A673 (cell line): ENCODE measurements around the gene TTLL1.

Experiments used
- EZH2 ChIP-seq: fragments of 200-600 bp; sonication (generic); IDR thresholded peaks from 2 replicates; pipeline ENCODE4 v1.6.1; 2017; ENCODE audit warnings: borderline replicate concordance, low read depth, mild to moderate bottlenecking, mixed read lengths, antibody characterized with exemption, low read length; ENCODE audit not compliant: poor library complexity, severe bottlenecking
- TF ChIP-seq, protein P1 (sequence below): fragments of 300-800, 200-600 bp; sonication (generic); conservative IDR thresholded peaks from 2 replicates; pipeline ENCODE4 v1.5.1; 2017; ENCODE audit warnings: low read depth, mild to moderate bottlenecking, antibody characterized with exemption, low read length, moderate library complexity, mixed read lengths

DNA sequence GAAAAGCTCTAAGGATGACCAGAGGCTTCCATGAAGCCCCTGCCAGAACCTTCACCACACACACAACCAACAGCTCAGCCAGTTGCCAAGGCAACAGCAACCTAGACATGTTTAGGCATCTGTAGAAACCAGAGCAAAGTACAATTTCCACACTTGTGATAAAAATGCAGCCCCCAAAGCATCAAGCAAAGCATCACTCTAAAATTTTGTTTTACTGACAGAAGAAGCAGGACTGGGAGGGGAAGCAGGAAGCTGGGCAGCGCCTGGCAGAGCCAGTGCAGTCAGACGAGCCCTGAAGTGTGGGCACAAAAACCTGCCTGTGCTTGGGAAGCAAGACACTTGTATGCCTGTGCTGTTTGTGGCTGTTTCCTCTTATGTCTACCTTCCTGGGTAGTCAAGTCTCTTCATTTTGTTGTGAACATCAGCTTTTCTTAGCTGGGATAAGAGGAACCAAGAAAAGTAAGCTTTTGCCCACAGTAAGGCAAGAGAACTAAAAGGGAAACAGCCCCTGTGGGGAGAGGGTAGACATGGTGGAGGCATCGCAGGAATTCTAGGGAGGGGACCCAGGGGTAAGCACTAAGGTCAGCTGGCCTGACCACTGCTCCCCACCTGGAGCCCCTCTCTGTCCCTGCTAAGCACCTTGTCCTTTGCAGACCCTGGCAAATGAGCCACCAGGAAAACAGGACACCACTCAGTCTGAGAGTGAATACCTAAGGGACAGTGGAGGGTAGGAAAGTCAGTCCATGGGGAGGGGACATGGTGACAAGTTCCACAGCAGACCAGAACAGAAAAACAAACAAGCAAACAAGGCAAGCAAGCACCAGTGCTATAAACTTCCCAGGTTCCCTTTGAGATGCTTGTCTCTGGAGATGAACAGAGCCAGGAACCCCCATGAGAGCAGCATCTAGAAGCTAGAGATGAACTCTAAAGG lies 87.7 kb downstream of the TTLL1 start:
- TF ChIP-seq, protein P1, sequence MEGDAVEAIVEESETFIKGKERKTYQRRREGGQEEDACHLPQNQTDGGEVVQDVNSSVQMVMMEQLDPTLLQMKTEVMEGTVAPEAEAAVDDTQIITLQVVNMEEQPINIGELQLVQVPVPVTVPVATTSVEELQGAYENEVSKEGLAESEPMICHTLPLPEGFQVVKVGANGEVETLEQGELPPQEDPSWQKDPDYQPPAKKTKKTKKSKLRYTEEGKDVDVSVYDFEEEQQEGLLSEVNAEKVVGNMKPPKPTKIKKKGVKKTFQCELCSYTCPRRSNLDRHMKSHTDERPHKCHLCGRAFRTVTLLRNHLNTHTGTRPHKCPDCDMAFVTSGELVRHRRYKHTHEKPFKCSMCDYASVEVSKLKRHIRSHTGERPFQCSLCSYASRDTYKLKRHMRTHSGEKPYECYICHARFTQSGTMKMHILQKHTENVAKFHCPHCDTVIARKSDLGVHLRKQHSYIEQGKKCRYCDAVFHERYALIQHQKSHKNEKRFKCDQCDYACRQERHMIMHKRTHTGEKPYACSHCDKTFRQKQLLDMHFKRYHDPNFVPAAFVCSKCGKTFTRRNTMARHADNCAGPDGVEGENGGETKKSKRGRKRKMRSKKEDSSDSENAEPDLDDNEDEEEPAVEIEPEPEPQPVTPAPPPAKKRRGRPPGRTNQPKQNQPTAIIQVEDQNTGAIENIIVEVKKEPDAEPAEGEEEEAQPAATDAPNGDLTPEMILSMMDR: no peak
- no peak for TF ChIP-seq EZH2
